Hepatocyte (in vitro differentiated cells): ENCODE results near the gene ABHD1. TPM values are rescaled to one million over a fixed set of nuclear protein-coding genes. Genes with fewer than 3 reads are reported as not detected.

Experiments used
- DNase-seq: peaks from one replicate; pipeline ENCODE4 v3.0.0-alpha.2; 2016; ENCODE audit warnings: low spot score
- H2AFZ ChIP-seq: fragments of 200-600 bp; sonication (generic); 2 replicates; pipeline ENCODE4 v1.6.0; 2016; ENCODE audit warnings: antibody characterized with exemption, mild to moderate bottlenecking
- H3K27ac ChIP-seq: fragments of 200-600 bp; sonication (generic); 2 replicates; pipeline ENCODE4 v1.5.1; 2016; ENCODE audit warnings: mild to moderate bottlenecking
- H3K27me3 ChIP-seq: fragments of 200-600 bp; sonication (generic); 2 replicates; pipeline ENCODE4 v1.6.1; 2016
- H3K36me3 ChIP-seq: fragments of 200-600 bp; sonication (generic); replicated peaks from 2 replicates; pipeline ENCODE4 v1.5.1; 2016; ENCODE audit warnings: low read depth; ENCODE audit not compliant: insufficient read depth
- H3K4me1 ChIP-seq: fragments of 200-600 bp; sonication (generic); 2 replicates; pipeline ENCODE4 v1.5.1; 2016; ENCODE audit warnings: mild to moderate bottlenecking, moderate library complexity; ENCODE audit not compliant: insufficient read depth
- H3K4me2 ChIP-seq: fragments of 200-600 bp; sonication (generic); 2 replicates; pipeline ENCODE4 v1.6.0; 2016
- H3K4me3 ChIP-seq: fragments of 200-600 bp; sonication (generic); 2 replicates; pipeline ENCODE4 v1.5.1; 2016; ENCODE audit warnings: mild to moderate bottlenecking
- H3K79me2 ChIP-seq: fragments of 200-600 bp; sonication (generic); 2 replicates; pipeline ENCODE4 v1.6.0; 2017; ENCODE audit warnings: mild to moderate bottlenecking
- H3K9me2 ChIP-seq: fragments of 200-600 bp; sonication (generic); replicated peaks from 2 replicates; pipeline ENCODE4 v1.6.0; 2017; ENCODE audit warnings: mild to moderate bottlenecking; ENCODE audit not compliant: insufficient read depth
- H3K9me3 ChIP-seq: fragments of 200-600 bp; sonication (generic); 2 replicates; pipeline ENCODE4 v1.5.1; 2016; ENCODE audit warnings: low read depth, mild to moderate bottlenecking
- H4K20me1 ChIP-seq: fragments of 200-600 bp; sonication (generic); 2 replicates; pipeline ENCODE4 v1.6.0; 2016; ENCODE audit warnings: mild to moderate bottlenecking; ENCODE audit not compliant: insufficient read depth, poor library complexity, severe bottlenecking
- EZH2 ChIP-seq: fragments of 200-600 bp; sonication (generic); IDR thresholded peaks from 2 replicates; pipeline ENCODE4 v1.6.1; 2016; ENCODE audit warnings: antibody characterized with exemption, mild to moderate bottlenecking, borderline replicate concordance
- EZH2phosphoT487 ChIP-seq: fragments of 200-600 bp; sonication (generic); IDR thresholded peaks from one replicate; pipeline ENCODE4 v1.6.1; 2018; ENCODE audit warnings: antibody characterized with exemption, mild to moderate bottlenecking, low read depth, moderate library complexity; ENCODE audit not compliant: unreplicated experiment, severe bottlenecking
- WGBS: methylation state at CpG from one replicate; pipeline ENCODE4 v1.1.6; 2016; ENCODE audit warnings: low lambda C conversion rate; ENCODE audit errors: missing lambda C conversion rate; 5-methylcytosine and 5-hydroxymethylcytosine counted together
- polyA plus RNA-seq: library from polyadenylated mRNA; unstranded; fragments of >200 nt; fragmentation: Nextera tagmentation; extraction: Ambion mirVana; gene quantifications from 2 replicates; pipeline ENCODE4 v1.2.1, GENCODE V29; 2016
- total RNA-seq: library from RNA; depleted of rRNA; stranded (reverse); fragments of >200 nt; gene quantifications from 2 replicates; pipeline ENCODE4 v1.2.3, GENCODE V29; 2014
- TF ChIP-seq, protein P1 (sequence below): fragments of 200-600 bp; sonication (generic); IDR thresholded peaks from 2 replicates; pipeline ENCODE4 v1.5.1; 2016; ENCODE audit warnings: antibody characterized with exemption, mild to moderate bottlenecking; ENCODE audit not compliant: poor library complexity

The ABHD1 gene
- total and polyA plus RNA-seq, 2 experiments from 2014 or later, result 0.03 to 0.58 TPM

DNA sequence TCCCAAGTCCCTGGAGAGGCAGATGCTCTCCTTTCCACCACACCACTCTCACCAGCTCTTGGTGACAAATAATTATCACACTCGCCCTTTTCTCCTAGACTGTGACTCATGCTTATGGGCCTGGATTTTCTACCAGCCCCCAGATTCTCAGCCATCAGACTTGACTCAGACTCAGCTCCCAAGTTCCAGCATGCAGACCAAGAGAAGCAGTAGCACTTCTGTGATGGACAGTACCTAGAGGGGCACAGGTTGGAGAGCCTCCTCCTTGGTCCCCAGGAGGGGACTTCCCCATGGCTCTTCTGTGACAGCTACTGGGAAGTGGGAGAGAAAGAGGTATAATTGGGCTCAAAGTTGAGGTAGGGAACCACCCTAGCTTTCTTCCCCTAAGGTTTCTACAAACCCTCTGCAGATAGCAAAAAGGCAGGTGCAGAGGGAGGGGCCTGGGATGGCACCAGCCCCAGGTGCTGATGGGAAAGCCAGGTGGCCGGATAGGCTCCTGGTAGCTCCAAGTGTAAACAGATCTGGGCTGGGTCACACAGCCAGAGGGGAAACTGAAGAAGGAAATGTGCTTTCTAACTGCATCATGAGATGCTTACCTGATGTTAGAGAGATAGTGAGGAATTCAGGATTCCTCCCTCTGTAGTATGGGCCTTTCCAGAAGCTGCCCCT, 29.3 kb downstream of the ABHD1 start:
- H3K27me3 ChIP-seq, result no peaks in the 10 kb centered on the region
- WGBS, result 65% methylated on average over 2 of the region's 2 CpGs
- TF ChIP-seq EZH2phosphoT487, result no peak

DNA sequence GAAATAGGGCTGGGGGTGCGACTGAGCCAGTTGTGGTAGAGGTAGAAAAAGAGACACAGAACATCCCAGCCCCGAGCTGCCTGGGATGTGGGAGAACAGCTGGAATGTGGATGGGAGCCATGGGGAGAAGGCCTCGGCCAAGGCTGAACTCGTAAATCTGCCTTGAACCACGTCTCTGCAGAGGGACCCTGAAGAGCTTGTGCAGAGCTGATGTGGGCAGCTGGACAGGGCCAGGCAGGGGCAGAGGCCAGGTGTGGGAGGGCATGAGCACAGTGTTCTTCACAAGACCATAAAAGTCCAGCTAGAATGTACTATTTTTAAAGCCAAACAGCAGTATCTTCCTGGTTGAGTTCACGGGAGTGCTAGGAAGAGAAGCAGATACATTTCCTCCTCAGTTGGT, 30.9 kb downstream of the ABHD1 start:
- H3K36me3 ChIP-seq, result no peaks in the 10 kb centered on the region
- H4K20me1 ChIP-seq, result no peaks in the 10 kb centered on the region
- WGBS, result 75% methylated on average over 6 of the region's 6 CpGs
- H3K9me2 ChIP-seq, result no peaks in the 10 kb centered on the region
- H3K4me3 ChIP-seq, result no peak overlapping the region
- no peaks in the 10 kb centered on the region for H3K79me2 ChIP-seq
- H3K4me2 ChIP-seq, result no peak overlapping the region
- no peak overlapping the region for H3K27ac ChIP-seq
- no peaks in the 10 kb centered on the region for H3K27me3 ChIP-seq
- DNase-seq, result no peak
- H3K4me1 ChIP-seq, result no peaks in the 10 kb centered on the region
- no peaks in the 10 kb centered on the region for H3K9me3 ChIP-seq
- H2AFZ ChIP-seq, result no peak overlapping the region
- no peak for TF ChIP-seq EZH2
- TF ChIP-seq EZH2phosphoT487, result no peak
- TF ChIP-seq, protein P1, sequence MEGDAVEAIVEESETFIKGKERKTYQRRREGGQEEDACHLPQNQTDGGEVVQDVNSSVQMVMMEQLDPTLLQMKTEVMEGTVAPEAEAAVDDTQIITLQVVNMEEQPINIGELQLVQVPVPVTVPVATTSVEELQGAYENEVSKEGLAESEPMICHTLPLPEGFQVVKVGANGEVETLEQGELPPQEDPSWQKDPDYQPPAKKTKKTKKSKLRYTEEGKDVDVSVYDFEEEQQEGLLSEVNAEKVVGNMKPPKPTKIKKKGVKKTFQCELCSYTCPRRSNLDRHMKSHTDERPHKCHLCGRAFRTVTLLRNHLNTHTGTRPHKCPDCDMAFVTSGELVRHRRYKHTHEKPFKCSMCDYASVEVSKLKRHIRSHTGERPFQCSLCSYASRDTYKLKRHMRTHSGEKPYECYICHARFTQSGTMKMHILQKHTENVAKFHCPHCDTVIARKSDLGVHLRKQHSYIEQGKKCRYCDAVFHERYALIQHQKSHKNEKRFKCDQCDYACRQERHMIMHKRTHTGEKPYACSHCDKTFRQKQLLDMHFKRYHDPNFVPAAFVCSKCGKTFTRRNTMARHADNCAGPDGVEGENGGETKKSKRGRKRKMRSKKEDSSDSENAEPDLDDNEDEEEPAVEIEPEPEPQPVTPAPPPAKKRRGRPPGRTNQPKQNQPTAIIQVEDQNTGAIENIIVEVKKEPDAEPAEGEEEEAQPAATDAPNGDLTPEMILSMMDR, result no peak

More for the DNA sequence above, 29.3 kb downstream of the ABHD1 start:
- no peaks in the 10 kb centered on the region for H3K9me3 ChIP-seq
- no peak overlapping the region for H3K4me2 ChIP-seq
- no peaks in the 10 kb centered on the region for H3K79me2 ChIP-seq
- DNase-seq, result no peak
- no peaks in the 10 kb centered on the region for H4K20me1 ChIP-seq
- H3K36me3 ChIP-seq, result no peaks in the 10 kb centered on the region
- H2AFZ ChIP-seq, result no peak overlapping the region
- H3K9me2 ChIP-seq, result no peaks in the 10 kb centered on the region
- H3K4me3 ChIP-seq, result no peak overlapping the region
- H3K4me1 ChIP-seq, result no peaks in the 10 kb centered on the region
- no peak overlapping the region for H3K27ac ChIP-seq

DNA sequence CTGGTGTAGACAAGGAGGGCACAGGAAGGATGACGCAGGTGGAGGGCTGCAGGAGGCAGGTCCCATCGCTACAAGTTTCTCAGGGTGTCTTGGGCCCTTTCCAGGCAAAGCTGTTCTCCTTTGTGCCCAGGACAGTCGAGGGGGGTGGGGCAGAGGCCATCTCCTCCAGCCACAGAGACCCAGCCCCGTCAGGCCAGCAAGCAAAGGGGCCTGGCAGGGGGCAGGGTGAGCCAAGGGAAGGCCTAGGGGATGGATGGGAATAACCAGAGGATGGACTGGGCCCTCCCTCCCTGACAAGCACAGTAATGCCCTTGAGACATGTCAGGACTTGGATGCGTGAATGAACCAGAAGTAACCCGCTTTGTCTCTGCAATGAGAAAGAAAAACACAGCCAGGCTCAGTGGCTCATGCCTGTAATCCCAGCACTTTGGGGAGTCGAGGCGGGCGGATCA, 31.5 kb downstream of the ABHD1 start:
- DNase-seq, result no peak
- no peaks in the 10 kb centered on the region for H3K79me2 ChIP-seq
- no peak overlapping the region for H3K4me2 ChIP-seq
- no peaks in the 10 kb centered on the region for H3K9me2 ChIP-seq
- H3K4me3 ChIP-seq, result no peak overlapping the region
- H3K36me3 ChIP-seq, result no peaks in the 10 kb centered on the region
- 88% methylated on average over 9 of the region's 9 CpGs for WGBS
- no peak overlapping the region for H2AFZ ChIP-seq
- no peaks in the 10 kb centered on the region for H3K9me3 ChIP-seq
- H3K27me3 ChIP-seq, result no peaks in the 10 kb centered on the region
- H3K4me1 ChIP-seq, result no peaks in the 10 kb centered on the region
- no peak overlapping the region for H3K27ac ChIP-seq
- H4K20me1 ChIP-seq, result no peaks in the 10 kb centered on the region
- TF ChIP-seq EZH2 (no peak), EZH2phosphoT487 (no peak)
- TF ChIP-seq, protein P1, result no peak

DNA sequence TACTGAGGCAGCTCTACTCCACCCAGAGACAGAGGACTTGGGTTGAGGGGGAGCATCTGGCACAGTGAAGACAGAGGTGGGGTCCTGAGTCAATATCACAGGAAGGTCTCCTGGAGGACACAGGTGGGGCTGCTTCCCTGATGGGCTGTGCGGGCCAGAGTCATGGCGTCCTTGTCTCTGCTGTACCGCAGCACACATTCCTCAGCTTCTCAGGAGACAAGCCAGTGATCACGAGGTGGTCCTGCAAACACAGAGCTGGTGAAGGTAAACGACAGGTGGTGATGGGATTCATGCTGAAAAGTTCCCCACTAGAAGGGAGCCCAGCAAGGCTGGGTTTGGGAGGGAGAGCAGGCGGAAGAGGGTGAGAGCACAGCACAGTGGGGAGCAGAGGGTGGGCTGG, 34.9 kb downstream of the ABHD1 start:
- no peaks in the 10 kb centered on the region for H3K27me3 ChIP-seq

More for the DNA sequence above, 34.9 kb downstream of the ABHD1 start:
- WGBS, result 62% methylated on average over 5 of the region's 6 CpGs
- H3K4me2 ChIP-seq, result no peak overlapping the region
- no peak overlapping the region for H3K4me3 ChIP-seq
- no peaks in the 10 kb centered on the region for H3K79me2 ChIP-seq
- TF ChIP-seq, protein P1, result no peak
- TF ChIP-seq EZH2, result no peak
- no peak for TF ChIP-seq EZH2phosphoT487
- no peak for DNase-seq
- H3K36me3 ChIP-seq, result no peaks in the 10 kb centered on the region
- H4K20me1 ChIP-seq, result no peaks in the 10 kb centered on the region
- H3K27ac ChIP-seq, result no peak overlapping the region
- no peaks in the 10 kb centered on the region for H3K4me1 ChIP-seq
- H3K9me2 ChIP-seq, result no peaks in the 10 kb centered on the region
- H2AFZ ChIP-seq, result no peak overlapping the region
- H3K9me3 ChIP-seq, result no peaks in the 10 kb centered on the region
